Measurements from ENCODE around the gene CTXND1. TPM values are rescaled to one million over a fixed set of nuclear protein-coding genes. Genes with fewer than 3 reads are reported as not detected.

Gene CTXND1
- total RNA-seq, 2 experiments from 2014 or later = not detected

GRCh38 chr15:80151576-80151975, 100.4 kb downstream of the CTXND1 start:
- no peaks in the 10 kb centered on the region for H3K36me3 ChIP-seq (ENCODE audit: insufficient read depth, low read length)
- ChIA-PET POLR2A (interaction anchor here (0.5 to 1.8 kb wide), 3 partner anchors 9 to 131 kb away, joined by 4 to 5 read pairs (median 4); no protein-coding TSS in a partner anchor), CTCF (ENCODE audit: unreplicated experiment) (interaction anchor here (0.6 kb wide), 1 partner anchor 174 kb away, joined by 5 read pairs; no protein-coding TSS in a partner anchor)
- no peak overlapping the region for H3K27ac ChIP-seq (ENCODE audit: low read depth, low read length, poor library complexity, severe bottlenecking)
- no peaks in the 10 kb centered on the region for H3K9me2 ChIP-seq (ENCODE audit: insufficient read depth, low read length)
- peak overlapping the region; percentile 99 for H2AFZ ChIP-seq (ENCODE audit: low read length)
- H3K4me1 ChIP-seq (ENCODE audit: insufficient read depth, low read length, poor library complexity, severe bottlenecking) = peaks cover 14% of the 10 kb centered on the region
- H4K20me1 ChIP-seq (ENCODE audit: insufficient read depth, low read length) = no peaks in the 10 kb centered on the region
- peak overlapping the region; percentile 73 for H3K4me3 ChIP-seq (ENCODE audit: low read depth, low read length, poor library complexity, severe bottlenecking)
- BruUV-seq (replicated peaks) = no TSS peak
- no peak for DNase-seq (ENCODE audit: low spot score)
- no peaks in the 10 kb centered on the region for H3K79me2 ChIP-seq (ENCODE audit: insufficient read depth, low read depth, low read length)
- TF ChIP-seq EZH2phosphoT487 (IDR thresholded peaks at IDR 0.05; ENCODE audit: borderline replicate concordance, low read depth, low read length) = no peak
- TF ChIP-seq CTCF (conservative IDR thresholded peaks at IDR 0.05; ENCODE audit: low read length) = no peak
- H3K4me2 ChIP-seq (ENCODE audit: low read length) = peak overlapping the region; percentile 99
- intact Hi-C loops (cut with micrococcal nuclease; ENCODE audit: unreplicated experiment) = loop anchor here (5.0 to 10.0 kb wide), 2 partner anchors 229 to 257 kb away; partner anchors contain the start of gene MTHFS
- H3K9me3 ChIP-seq (ENCODE audit: low read length) = no peaks in the 10 kb centered on the region

GRCh38 chr15:80151148-80151547, 100.9 kb downstream of the CTXND1 start:
- no peaks in the 10 kb centered on the region for H3K79me2 ChIP-seq (ENCODE audit: insufficient read depth, low read depth, low read length)
- H2AFZ ChIP-seq (ENCODE audit: low read length) = no peak overlapping the region
- H3K4me1 ChIP-seq (ENCODE audit: insufficient read depth, low read length, poor library complexity, severe bottlenecking) = peaks cover 14% of the 10 kb centered on the region
- no peak overlapping the region for H3K4me3 ChIP-seq (ENCODE audit: low read depth, low read length, poor library complexity, severe bottlenecking)
- no peaks in the 10 kb centered on the region for H3K9me3 ChIP-seq (ENCODE audit: low read length)
- H3K27ac ChIP-seq (ENCODE audit: low read depth, low read length, poor library complexity, severe bottlenecking) = no peak overlapping the region
- no peak for TF ChIP-seq CTCF (conservative IDR thresholded peaks at IDR 0.05; ENCODE audit: low read length)
- no peak for TF ChIP-seq EZH2phosphoT487 (IDR thresholded peaks at IDR 0.05; ENCODE audit: borderline replicate concordance, low read depth, low read length)
- H3K36me3 ChIP-seq (ENCODE audit: insufficient read depth, low read length) = no peaks in the 10 kb centered on the region
- no peaks in the 10 kb centered on the region for H4K20me1 ChIP-seq (ENCODE audit: insufficient read depth, low read length)
- intact Hi-C loops (cut with micrococcal nuclease; ENCODE audit: unreplicated experiment) = loop anchor here (5.0 to 10.0 kb wide), 2 partner anchors 229 to 256 kb away; partner anchors contain the start of gene MTHFS
- CTCF ChIA-PET (ENCODE audit: unreplicated experiment) = no interaction called here
- DNase-seq (ENCODE audit: low spot score) = no peak
- no peak overlapping the region for H3K4me2 ChIP-seq (ENCODE audit: low read length)
- POLR2A ChIA-PET = interaction anchor here (1.2 to 1.8 kb wide), 2 partner anchors 17 to 28 kb away, joined by 3 to 4 read pairs; no protein-coding TSS in a partner anchor
- no TSS peak for BruUV-seq (replicated peaks)
- H3K9me2 ChIP-seq (ENCODE audit: insufficient read depth, low read length) = no peaks in the 10 kb centered on the region

Other genes starting within 250 kb of the CTXND1 start
- 111 and 122 TPM in 2 replicates for gene ZFAND6, start 192.5 kb downstream of the CTXND1 start, total RNA-seq (2014; rRNA removed; shearing (Covaris generic))
- 86.2 and 97.8 TPM in 2 replicates for gene ZFAND6, start 192.5 kb downstream of the CTXND1 start, total RNA-seq (2022)
- 9.4 and 11.9 TPM in 2 replicates for gene FAH, start 99.2 kb downstream of the CTXND1 start, total RNA-seq (2014; rRNA removed; shearing (Covaris generic))
- gene FAH, start 99.2 kb downstream of the CTXND1 start, total RNA-seq (2022) = 15.3 and 18.4 TPM in 2 replicates
- not detected in 2 replicates for gene ARNT2, start 152.2 kb upstream of the CTXND1 start, total RNA-seq (2014; rRNA removed; shearing (Covaris generic))
- not detected in 2 replicates for gene ARNT2, start 152.2 kb upstream of the CTXND1 start, total RNA-seq (2022)

Data from OCI-LY7 (cell line).